Osteocyte (in vitro differentiated cells): ENCODE data around the gene CHIC2. TPM values are rescaled to one million over a fixed set of nuclear protein-coding genes. Genes with fewer than 3 reads are reported as not detected.
"Not testable (repeated sequence)": the region's sequence is repeated elsewhere in the genome, so short reads cannot be mapped to it uniquely, and the experiment has no call there.

ENCODE experiments used
- DNase-seq: peaks from one replicate; pipeline ENCODE4 v3.0.0; 2021; ENCODE audit warnings: mixed read lengths; ENCODE audit not compliant: unreplicated experiment; ENCODE audit errors: extremely low spot score
- H3K27ac Mint-ChIP-seq: one replicate; pipeline ENCODE4 v1.8.0; 2021; ENCODE audit warnings: mild to moderate bottlenecking, mixed read lengths; ENCODE audit not compliant: unreplicated experiment
- H3K27me3 Mint-ChIP-seq: one replicate; pipeline ENCODE4 v1.8.0; 2021; ENCODE audit warnings: mixed read lengths; ENCODE audit not compliant: unreplicated experiment
- H3K36me3 Mint-ChIP-seq: one replicate; pipeline ENCODE4 v1.8.0; 2021; ENCODE audit warnings: mixed read lengths; ENCODE audit not compliant: unreplicated experiment
- H3K4me1 Mint-ChIP-seq: one replicate; pipeline ENCODE4 v1.8.0; 2021; ENCODE audit warnings: mixed read lengths; ENCODE audit not compliant: unreplicated experiment
- H3K4me3 Mint-ChIP-seq: one replicate; pipeline ENCODE4 v1.8.0; 2021; ENCODE audit warnings: mild to moderate bottlenecking, moderate library complexity, mixed read lengths; ENCODE audit not compliant: unreplicated experiment
- H3K9me3 Mint-ChIP-seq: one replicate; pipeline ENCODE4 v1.8.0; 2021; ENCODE audit warnings: mixed read lengths; ENCODE audit not compliant: unreplicated experiment
- total RNA-seq: library from RNA; stranded (reverse); gene quantifications from 2 replicates; pipeline ENCODE4 v1.2.1, GENCODE V29; 2021
- TF ChIP-seq, protein P1 (sequence below): fragments of 200-600 bp; sonication (generic); IDR thresholded peaks from 2 replicates; pipeline ENCODE4 v1.5.0; 2021; ENCODE audit warnings: antibody characterized with exemption, mild to moderate bottlenecking, moderate library complexity

CHIC2 gene
- total RNA-seq, 1 donor from 2014 or later = 64.1 TPM

GRCh38 chr4:54036184-54036583 is 28.2 kb downstream of the CHIC2 start:
- peaks cover 42% of the 10 kb centered on the region for H3K36me3 Mint-ChIP-seq
- H3K9me3 Mint-ChIP-seq = no peaks in the 10 kb centered on the region
- TF ChIP-seq, protein P1, sequence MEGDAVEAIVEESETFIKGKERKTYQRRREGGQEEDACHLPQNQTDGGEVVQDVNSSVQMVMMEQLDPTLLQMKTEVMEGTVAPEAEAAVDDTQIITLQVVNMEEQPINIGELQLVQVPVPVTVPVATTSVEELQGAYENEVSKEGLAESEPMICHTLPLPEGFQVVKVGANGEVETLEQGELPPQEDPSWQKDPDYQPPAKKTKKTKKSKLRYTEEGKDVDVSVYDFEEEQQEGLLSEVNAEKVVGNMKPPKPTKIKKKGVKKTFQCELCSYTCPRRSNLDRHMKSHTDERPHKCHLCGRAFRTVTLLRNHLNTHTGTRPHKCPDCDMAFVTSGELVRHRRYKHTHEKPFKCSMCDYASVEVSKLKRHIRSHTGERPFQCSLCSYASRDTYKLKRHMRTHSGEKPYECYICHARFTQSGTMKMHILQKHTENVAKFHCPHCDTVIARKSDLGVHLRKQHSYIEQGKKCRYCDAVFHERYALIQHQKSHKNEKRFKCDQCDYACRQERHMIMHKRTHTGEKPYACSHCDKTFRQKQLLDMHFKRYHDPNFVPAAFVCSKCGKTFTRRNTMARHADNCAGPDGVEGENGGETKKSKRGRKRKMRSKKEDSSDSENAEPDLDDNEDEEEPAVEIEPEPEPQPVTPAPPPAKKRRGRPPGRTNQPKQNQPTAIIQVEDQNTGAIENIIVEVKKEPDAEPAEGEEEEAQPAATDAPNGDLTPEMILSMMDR = no peak
- DNase-seq = no peak
- H3K27ac Mint-ChIP-seq = no peak overlapping the region
- H3K27me3 Mint-ChIP-seq = no peaks in the 10 kb centered on the region
- no peak overlapping the region for H3K4me3 Mint-ChIP-seq
- H3K4me1 Mint-ChIP-seq = peaks cover 45% of the 10 kb centered on the region

- Mint-ChIP-seq H3K36me3 (peaks cover 29% of the 10 kb centered on the region), H3K9me3 (no peaks in the 10 kb centered on the region), H3K4me3 (peak overlapping the region; percentile 40), H3K4me1 (peaks cover 49% of the 10 kb centered on the region), H3K27ac (peak overlapping the region; percentile 63), H3K27me3 (no peaks in the 10 kb centered on the region)
- no peak for DNase-seq
- TF ChIP-seq, protein P1 = no peak
Measured at GRCh38 chr4:54032558-54033135, 31.8 kb downstream of the CHIC2 start.

DNA sequence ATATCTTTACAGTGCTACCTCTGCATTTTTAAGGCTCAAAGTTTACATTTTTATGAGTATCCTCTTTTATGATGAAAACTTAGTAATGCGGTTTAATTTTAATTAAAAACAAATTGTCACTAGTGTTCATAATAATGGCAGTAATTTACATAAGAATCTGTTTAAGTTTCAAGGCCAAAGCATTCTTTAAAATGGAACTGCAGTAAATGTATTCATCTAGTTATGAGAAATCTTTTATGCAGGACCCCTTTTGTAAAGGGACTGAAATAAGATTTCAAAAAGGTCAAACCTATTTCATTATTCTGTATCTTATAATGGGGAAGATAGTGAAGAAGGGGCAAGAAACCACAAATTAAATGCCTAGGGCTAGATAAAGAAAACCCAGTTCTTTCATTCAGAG is 37.1 kb downstream of the CHIC2 start:
- Mint-ChIP-seq H3K9me3 (no peaks in the 10 kb centered on the region), H3K4me1 (peaks cover 29% of the 10 kb centered on the region), H3K4me3 (no peak overlapping the region), H3K27me3 (no peaks in the 10 kb centered on the region), H3K36me3 (no peaks in the 10 kb centered on the region), H3K27ac (peak overlapping the region; percentile 3)
- DNase-seq = no peak
- TF ChIP-seq, protein P1 = no peak

DNA sequence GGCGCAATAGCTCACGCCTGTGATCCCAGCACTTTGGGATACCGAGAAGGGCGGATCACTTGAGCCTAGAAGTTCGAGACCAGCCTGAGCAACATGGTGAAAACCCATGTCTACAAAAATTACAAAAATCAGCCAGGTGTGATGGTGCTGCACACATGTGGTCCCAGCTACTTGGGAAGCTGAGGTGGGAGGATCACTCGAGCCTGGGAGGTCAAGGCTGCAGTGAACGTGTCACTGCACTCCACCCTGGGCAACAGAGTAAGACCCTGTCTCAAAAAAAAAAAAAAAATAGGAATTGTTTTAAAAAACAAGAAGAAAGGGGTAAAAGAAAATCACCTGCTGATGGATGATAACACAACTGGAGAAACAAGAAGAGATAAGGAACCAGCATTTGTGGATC is 38.8 kb downstream of the CHIC2 start:
- Mint-ChIP-seq H3K9me3 (no peaks in the 10 kb centered on the region), H3K27me3 (no peaks in the 10 kb centered on the region), H3K4me3 (no peak overlapping the region), H3K27ac (no peak overlapping the region), H3K36me3 (no peaks in the 10 kb centered on the region), H3K4me1 (peaks cover 21% of the 10 kb centered on the region)
- DNase-seq = no peak
- TF ChIP-seq, protein P1 = no peak

DNA sequence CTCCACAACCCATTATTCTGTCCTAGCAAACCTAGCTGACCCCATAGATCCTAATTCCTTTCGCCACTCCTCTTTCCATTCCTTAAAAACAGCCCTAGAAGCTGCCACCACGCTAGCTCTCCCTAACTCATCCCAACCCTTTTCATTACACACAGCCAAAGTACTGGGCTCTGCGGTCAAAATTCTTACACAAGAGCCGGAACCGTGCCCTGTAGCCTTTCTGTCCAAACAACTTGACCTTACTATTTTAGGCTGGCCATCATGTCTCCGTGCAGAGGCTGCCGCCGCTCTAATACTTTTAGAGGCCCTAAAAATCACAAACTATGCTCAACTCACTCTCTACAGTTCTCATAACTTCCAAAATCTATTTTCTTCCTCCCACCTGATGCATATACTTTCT is 41.4 kb downstream of the CHIC2 start:
- not testable (repeated sequence) for H3K27me3 Mint-ChIP-seq, H3K27ac Mint-ChIP-seq, H3K4me3 Mint-ChIP-seq, H3K36me3 Mint-ChIP-seq, DNase-seq, H3K9me3 Mint-ChIP-seq
- H3K4me1 Mint-ChIP-seq = peaks cover 19% of the 10 kb centered on the region

- DNase-seq = no peak
- TF ChIP-seq, protein P1 = no peak
Measured at GRCh38 chr4:54017974-54018373, 46.4 kb downstream of the CHIC2 start.

More at GRCh38 chr4:54017974-54018373, 46.4 kb downstream of the CHIC2 start:
- Mint-ChIP-seq H3K36me3 (peaks cover 3% of the 10 kb centered on the region), H3K9me3 (no peaks in the 10 kb centered on the region), H3K27ac (no peak overlapping the region), H3K27me3 (no peaks in the 10 kb centered on the region), H3K4me3 (no peak overlapping the region), H3K4me1 (peaks cover 6% of the 10 kb centered on the region)
